ENCODE data around the gene TLCD3B.

TLCD3B gene

DNA sequence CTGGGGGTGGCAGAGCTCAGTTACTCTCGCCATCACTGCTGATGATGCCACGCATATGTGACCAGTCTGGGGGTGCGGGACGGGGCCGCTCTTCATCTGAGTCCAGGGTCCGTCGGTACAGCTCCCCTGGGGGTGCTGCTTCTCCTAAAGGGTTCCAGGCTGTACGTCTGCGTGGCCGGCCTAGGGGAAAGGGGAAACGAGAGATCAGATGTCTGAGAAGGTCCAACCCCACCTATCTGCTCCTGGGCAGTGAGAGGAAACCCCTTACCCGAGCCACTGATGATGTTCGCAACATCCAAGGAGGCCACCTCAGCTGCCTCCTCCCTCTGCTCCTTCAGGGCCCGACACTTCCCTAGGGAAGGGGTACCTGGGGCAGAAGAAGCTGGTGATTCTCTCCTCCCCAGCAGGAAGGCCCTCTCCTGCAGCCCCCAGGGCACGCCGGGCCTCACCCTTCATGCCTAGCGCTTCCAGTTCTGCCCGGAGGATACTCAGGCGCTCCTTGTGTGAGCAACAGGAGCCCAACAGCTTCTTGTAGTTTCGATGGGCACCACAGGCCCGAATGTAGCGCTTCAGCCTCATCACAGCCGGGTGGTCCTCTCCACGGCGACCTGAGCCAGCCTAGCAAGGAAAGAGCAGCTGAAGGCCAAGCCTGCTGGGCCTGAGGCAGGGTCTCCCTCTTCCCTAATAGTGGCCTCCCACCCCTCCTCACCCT lies 37.7 kb downstream of the TLCD3B start:
- TF ChIP-seq SPI1 (IDR thresholded peaks at IDR 0.05; ENCODE audit: borderline replicate concordance, low read depth) (no peak), GABPA (IDR thresholded peaks at IDR 0.05; ENCODE audit: low read depth) (no peak), POLR2AphosphoS5 (IDR thresholded peaks at IDR 0.05; ENCODE audit: low read depth) (no peak)
- TF ChIP-seq, protein P1, sequence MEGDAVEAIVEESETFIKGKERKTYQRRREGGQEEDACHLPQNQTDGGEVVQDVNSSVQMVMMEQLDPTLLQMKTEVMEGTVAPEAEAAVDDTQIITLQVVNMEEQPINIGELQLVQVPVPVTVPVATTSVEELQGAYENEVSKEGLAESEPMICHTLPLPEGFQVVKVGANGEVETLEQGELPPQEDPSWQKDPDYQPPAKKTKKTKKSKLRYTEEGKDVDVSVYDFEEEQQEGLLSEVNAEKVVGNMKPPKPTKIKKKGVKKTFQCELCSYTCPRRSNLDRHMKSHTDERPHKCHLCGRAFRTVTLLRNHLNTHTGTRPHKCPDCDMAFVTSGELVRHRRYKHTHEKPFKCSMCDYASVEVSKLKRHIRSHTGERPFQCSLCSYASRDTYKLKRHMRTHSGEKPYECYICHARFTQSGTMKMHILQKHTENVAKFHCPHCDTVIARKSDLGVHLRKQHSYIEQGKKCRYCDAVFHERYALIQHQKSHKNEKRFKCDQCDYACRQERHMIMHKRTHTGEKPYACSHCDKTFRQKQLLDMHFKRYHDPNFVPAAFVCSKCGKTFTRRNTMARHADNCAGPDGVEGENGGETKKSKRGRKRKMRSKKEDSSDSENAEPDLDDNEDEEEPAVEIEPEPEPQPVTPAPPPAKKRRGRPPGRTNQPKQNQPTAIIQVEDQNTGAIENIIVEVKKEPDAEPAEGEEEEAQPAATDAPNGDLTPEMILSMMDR (IDR thresholded peaks at IDR 0.05; ENCODE audit: insufficient read depth, low read length): no peak
- TF ChIP-seq, protein P2, sequence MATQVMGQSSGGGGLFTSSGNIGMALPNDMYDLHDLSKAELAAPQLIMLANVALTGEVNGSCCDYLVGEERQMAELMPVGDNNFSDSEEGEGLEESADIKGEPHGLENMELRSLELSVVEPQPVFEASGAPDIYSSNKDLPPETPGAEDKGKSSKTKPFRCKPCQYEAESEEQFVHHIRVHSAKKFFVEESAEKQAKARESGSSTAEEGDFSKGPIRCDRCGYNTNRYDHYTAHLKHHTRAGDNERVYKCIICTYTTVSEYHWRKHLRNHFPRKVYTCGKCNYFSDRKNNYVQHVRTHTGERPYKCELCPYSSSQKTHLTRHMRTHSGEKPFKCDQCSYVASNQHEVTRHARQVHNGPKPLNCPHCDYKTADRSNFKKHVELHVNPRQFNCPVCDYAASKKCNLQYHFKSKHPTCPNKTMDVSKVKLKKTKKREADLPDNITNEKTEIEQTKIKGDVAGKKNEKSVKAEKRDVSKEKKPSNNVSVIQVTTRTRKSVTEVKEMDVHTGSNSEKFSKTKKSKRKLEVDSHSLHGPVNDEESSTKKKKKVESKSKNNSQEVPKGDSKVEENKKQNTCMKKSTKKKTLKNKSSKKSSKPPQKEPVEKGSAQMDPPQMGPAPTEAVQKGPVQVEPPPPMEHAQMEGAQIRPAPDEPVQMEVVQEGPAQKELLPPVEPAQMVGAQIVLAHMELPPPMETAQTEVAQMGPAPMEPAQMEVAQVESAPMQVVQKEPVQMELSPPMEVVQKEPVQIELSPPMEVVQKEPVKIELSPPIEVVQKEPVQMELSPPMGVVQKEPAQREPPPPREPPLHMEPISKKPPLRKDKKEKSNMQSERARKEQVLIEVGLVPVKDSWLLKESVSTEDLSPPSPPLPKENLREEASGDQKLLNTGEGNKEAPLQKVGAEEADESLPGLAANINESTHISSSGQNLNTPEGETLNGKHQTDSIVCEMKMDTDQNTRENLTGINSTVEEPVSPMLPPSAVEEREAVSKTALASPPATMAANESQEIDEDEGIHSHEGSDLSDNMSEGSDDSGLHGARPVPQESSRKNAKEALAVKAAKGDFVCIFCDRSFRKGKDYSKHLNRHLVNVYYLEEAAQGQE (IDR thresholded peaks at IDR 0.05; ENCODE audit: insufficient replicate concordance, low read depth): no peak
- Histone ChIP-seq H3K27ac (replicated peaks) (no peak overlapping the region), H3K27me3 (ENCODE audit: insufficient read depth, poor library complexity, severe bottlenecking) (no peaks in the 10 kb centered on the region), H3K4me3 (replicated peaks; ENCODE audit: insufficient read depth, low read length) (no peak overlapping the region)
- DNase-seq (ENCODE audit: low read depth in 1 of 2, low spot score in 1 of 2): no peak

DNA sequence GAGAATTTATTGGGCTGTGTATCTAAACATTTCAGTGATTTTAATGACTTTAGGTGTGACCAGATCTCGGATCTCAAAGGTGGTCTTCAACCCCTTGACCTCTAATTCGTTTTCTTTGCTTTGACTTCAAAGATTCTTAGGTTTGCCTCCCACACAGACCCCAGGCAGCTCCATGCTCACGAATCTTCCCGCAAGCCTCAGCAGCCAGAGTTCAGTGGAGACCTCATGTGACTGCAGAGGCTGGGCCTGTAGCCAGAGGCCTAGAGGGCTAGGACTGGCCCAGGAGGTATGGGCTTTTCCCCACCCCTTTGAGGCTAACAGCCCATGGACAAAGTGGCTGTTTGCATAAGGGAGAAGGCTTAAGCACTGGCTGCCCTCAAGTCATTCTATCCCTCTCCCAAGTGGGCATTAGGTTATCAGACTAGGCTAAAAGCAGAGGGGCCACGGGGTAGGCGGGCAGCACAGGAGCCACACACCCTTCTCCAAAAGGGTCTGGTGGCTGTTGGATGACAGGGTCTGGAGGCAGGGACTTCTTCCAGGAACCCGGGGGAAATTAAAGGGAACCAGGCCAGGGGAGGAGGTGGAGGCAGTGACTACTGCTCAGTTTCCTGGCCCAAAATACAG lies 38.6 kb downstream of the TLCD3B start:
- Histone ChIP-seq H3K27ac (replicated peaks) (no peak overlapping the region), H3K27me3 (ENCODE audit: insufficient read depth, poor library complexity, severe bottlenecking) (no peaks in the 10 kb centered on the region), H3K4me3 (replicated peaks; ENCODE audit: insufficient read depth, low read length) (no peak overlapping the region)
- no peak for TF ChIP-seq SPI1 (IDR thresholded peaks at IDR 0.05; ENCODE audit: borderline replicate concordance, low read depth)
- TF ChIP-seq, protein P1 (IDR thresholded peaks at IDR 0.05; ENCODE audit: insufficient read depth, low read length): no peak
- no peak for TF ChIP-seq POLR2AphosphoS5 (IDR thresholded peaks at IDR 0.05; ENCODE audit: low read depth)
- TF ChIP-seq, protein P2 (IDR thresholded peaks at IDR 0.05; ENCODE audit: insufficient replicate concordance, low read depth): no peak
- no peak for TF ChIP-seq GABPA (IDR thresholded peaks at IDR 0.05; ENCODE audit: low read depth)
- DNase-seq (ENCODE audit: low read depth in 1 of 2, low spot score in 1 of 2): no peak

DNA sequence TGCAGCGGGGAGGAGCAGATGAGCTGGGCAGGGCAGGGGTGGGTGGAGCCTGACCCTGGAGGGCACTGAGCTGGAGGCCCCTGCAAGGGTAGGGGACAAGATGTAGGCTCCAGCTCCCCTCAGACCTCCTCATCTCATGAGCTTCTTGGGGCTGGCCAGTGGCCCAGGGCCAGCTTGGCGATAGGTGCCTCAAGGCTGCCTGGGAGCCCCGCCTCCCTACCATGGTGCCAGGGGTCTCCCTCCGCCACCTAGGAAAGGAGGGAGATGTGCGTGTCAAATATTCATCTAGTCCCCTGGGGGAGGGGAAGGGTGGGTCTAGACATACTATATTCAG lies 39.5 kb downstream of the TLCD3B start:
- no peak for TF ChIP-seq GABPA (IDR thresholded peaks at IDR 0.05; ENCODE audit: low read depth)
- TF ChIP-seq SPI1 (IDR thresholded peaks at IDR 0.05; ENCODE audit: borderline replicate concordance, low read depth): no peak
- no peak; the same call in 1 of the 2 replicates for TF ChIP-seq POLR2AphosphoS5 (IDR thresholded peaks at IDR 0.05; ENCODE audit: low read depth)
- TF ChIP-seq, protein P1 (IDR thresholded peaks at IDR 0.05; ENCODE audit: insufficient read depth, low read length): no peak
- TF ChIP-seq, protein P2 (IDR thresholded peaks at IDR 0.05; ENCODE audit: insufficient replicate concordance, low read depth): no peak
- no peaks in the 10 kb centered on the region for H3K27me3 ChIP-seq (ENCODE audit: insufficient read depth, poor library complexity, severe bottlenecking)

More for the DNA sequence above, 39.5 kb downstream of the TLCD3B start:
- DNase-seq (ENCODE audit: low read depth in 1 of 2, low spot score in 1 of 2): no peak
- no peak overlapping the region for H3K4me3 ChIP-seq (replicated peaks; ENCODE audit: insufficient read depth, low read length)
- H3K27ac ChIP-seq (replicated peaks): no peak overlapping the region

All from HL-60 (cell line).